CD4-positive, alpha-beta T cell treated with Interleukin-4 for 4 hours (primary cell): Measurements from ENCODE around the gene CD81.

Experiments used
- DNase-seq: peaks from one replicate; pipeline ENCODE4 v3.0.0-alpha.2; 2020

Gene CD81

DNA sequence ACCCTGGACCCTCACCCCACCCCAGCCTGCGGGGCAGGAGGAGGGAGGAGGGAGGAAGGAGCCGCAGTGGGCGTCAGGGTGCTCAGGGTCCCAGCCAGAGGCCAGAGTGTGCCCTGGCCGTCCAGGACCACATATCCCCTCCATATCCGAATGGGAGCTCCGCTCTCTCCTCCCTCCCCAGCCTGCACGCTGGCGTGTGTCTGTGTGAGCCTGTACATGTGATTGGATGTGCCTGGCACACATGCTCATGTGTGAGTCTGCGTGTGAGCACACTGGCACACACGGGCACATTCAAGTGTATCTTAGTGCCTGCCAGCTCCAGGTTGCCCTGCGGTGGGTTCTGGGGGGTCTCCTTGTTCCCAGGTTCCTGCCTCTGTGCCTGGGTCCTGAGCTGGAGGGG, 31.6 kb downstream of the CD81 start:
- no peak for DNase-seq

- DNase-seq, result no peak
These were observed 32.0 kb downstream of the CD81 start for GRCh38 chr11:2409126-2409525.

GRCh38 chr11:2409611-2410468, 32.7 kb downstream of the CD81 start:
- no peak for DNase-seq

DNA sequence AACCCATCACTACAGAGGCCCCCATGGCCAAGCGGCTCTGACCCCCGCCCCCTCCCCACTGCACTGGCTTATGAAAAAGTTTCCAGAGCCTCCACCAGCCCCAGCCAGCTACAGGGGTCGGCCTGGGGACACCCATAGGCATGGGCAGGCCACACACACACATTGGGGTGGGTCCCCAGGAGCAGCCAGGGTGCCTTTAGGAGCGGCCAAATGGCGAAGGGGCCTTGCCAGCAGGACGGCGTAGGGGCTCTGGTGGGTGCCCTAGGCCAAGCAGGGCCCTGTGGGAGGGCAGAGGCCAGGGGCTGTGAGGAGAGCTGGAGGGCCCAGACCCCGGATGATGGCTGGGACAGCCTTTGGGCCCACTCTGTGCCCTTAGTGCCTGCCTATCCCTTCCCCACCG, 33.5 kb downstream of the CD81 start:
- DNase-seq, result no peak

DNA sequence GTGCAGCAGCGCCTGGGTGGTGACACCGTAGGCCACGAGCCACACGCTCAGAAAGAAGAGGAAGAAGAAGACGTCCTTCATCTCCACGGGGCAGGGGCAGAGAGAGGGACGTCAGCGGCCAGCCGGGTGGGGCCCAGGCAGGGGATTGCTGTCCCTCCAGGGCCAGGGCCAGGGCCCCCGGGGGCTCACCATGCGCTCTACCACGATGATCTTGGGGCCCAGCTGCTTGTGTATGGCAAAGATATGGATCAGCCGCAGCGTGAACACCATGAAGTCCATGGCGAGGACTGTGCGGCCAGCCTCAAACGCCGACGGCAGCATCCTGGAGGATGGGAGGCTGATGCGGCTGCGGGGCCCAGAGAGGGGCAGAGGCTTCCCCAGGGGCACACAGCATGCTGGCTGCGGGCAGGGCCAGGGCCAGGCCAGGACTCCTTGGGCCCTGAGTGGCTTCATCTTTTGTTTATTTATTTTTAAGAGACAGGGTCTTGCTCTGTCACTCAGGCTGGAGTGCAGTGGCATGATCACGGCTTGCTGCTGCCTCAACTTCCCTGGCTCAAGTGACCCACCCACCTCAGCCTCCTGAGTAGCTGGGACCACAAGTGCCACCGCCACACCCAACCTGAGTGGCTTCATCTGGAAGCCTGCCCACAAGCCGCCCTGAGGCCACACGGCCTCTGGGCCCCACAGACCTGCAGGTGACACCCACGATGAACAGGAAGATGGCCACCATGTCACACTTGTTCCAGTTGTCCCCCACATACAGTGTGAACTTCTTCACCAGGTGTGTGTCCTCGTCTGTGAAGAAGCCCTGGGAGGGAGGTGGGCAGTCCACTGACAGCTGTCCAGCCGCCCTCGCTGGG, 34.6 kb downstream of the CD81 start:
- no peak for DNase-seq

DNA sequence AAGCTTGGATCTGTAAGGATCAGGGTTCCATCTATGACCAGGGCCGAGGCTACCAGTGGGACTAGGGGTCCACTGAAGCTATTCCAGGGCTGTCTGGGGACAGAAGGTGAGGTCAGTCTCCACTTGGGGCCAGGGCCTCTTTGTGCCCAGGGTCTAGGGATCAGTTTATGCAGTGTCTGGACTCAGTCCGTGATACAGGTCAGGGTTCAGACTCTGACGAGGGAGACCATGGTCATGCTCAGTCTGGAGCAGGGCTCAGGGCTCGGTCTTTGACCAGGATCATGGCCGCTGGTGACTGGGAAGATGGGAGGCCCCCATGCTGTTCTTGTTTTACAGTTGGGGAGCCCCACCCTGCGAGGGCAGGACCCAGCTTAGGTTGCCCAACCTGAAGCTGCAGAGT, 35.2 kb downstream of the CD81 start:
- no peak for DNase-seq

GRCh38 chr11:2413742-2414579, 36.9 kb downstream of the CD81 start:
- DNase-seq, result no peak

DNA sequence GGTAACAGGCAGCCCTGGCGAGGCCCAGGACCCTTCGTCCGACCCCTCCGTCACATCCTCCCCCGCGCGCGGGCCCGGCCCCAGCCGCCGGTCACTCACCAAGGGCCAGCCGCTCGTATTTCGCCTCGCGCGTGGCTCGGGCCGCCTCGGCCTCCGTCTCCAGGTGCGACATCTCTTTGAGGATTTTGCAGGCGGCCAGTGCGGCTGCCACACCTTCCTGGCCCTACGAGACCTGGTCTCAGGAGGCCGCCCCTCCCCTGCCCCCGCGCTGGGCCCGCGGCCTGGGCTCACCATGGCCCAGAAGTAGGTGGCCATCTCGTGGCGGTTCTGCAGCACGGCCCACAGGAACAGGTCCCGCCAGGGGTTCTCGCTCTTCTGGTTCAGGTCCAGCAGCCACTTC, 37.5 kb downstream of the CD81 start:
- no peak for DNase-seq

DNA sequence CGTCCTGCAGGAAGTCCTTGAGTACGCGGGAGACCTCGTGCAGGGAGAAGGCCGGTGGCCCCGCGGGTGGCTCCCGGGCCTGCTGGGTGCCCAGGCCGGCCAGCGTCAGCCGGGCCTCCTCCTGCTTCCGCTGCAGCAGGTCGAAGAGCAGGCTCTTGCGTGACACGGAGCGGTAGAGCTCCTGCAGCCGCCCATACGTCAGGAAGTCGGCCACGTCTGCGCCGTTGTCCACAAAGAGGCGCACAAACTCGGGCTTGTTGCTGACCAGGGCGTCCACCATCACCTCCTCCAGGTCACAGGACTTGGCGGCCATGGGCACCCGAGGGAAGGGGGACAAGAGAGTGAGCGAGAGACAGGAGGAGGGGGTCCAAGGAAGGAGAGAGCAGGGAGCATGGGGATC, 38.1 kb downstream of the CD81 start:
- no peak for DNase-seq

- no peak for DNase-seq
These were observed 38.7 kb downstream of the CD81 start for GRCh38 chr11:2415601-2416380.

- DNase-seq, result no peak
These were observed 39.7 kb downstream of the CD81 start for GRCh38 chr11:2416765-2417164.

DNA sequence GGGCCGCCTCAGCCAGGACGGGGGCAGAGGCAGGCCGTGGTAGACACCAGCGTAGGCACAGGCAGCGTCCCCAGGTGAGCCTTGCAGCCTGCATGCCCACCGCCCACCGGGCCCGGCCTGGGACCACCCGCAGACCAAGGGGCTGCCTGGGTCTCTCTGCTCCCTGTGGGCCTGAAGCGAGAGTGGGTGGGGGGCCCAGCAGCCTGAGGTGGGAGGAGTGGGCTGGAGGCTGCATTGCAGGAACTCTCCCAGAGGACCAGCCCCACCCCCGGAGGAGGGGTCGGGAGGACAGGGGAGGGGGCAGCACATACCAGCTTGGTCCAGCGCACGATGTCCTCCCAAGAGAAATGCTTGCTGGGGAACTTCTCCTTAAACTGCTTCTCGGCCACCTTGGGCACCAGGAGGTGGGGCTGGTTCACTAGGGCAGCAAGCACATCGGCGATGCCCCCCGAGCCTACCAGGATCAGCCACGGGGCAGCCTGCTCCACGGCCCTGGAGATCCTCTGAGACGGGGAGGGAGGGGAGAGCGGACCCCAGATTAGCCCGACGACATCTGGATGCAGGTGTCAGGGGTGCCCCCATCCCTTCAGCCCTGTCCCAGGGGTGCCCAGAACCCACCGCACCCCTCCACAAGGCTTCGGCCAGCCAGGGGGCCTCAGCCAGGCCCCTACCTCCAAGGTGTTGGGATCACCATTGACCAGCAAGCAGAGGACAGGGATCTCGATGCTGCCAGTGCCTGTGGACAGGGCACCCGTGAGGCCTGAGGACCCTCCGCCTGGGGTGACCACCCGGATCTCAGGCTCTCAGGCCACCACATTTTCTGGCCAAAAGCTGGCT, 41.0 kb downstream of the CD81 start:
- DNase-seq, result no peak

DNA sequence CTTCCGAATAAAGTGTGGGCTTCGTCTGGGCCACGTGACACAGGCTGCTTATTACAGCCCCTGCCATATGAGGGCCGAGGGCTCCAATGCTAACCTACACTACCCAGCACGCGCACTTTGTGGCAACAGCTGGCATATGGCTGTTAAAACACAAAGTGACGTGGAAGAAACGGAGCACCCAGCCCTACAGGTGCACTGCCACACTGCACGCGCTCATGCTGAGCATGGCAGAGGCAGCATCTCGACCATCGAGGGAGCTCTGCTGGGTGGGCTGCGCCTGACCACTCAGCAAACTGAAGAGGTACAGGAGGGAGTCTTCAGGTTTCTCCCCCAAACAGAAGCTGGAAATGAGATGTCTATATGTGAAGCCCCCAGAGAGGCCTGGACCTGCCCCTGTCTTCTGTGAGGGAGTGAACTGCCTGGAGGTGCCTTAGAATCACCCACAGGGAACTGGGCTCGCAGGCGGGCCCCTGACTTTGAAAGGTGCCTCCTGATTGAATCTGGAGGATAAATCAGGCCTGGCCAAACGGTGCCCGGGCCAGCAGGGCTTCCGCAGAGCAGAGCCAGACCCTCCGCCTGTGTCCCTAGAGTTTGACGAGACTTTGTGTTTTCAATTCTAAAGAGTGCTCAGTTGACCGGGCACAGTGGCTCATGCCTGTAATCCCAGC, 41.7 kb downstream of the CD81 start:
- no peak for DNase-seq

- DNase-seq, result peak; percentile 54
These were observed 42.8 kb downstream of the CD81 start for GRCh38 chr11:2419638-2420501.

DNA sequence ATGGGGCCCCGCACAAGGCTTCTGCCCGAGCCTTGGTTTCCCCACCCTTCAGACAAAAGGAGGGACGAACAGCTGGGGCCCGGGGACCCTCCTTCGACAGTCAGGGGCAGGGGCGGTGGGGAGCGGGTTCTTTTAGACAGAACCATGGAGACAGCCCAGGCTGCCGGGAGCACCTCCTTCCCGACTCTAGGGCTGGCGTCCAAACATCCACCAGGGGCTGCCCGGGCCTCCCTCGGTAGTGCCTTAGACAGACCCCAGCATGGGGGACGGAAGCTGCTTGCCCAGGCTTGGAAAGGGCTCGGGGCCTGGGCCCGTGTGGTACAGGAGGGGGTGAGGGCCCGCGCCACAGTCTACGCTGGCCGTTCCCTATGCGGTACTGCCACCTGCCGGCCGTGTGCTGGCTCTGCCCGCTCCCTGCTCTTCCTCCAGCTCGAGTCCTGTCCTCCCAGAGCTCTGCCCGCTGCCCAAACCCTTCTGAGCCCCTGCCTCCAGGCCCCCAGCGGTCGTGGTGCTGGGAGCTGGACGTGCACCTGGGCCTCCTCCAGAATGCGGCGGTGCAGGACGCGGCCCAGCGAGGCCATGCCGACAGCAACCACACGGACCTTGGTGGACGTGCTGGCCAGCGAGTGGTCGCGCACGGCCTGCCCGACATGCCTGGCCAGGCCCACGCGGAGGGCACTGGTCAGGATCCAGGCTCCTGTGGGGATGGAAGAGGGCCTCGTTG, 43.6 kb downstream of the CD81 start:
- peak; percentile 52 for DNase-seq

DNA sequence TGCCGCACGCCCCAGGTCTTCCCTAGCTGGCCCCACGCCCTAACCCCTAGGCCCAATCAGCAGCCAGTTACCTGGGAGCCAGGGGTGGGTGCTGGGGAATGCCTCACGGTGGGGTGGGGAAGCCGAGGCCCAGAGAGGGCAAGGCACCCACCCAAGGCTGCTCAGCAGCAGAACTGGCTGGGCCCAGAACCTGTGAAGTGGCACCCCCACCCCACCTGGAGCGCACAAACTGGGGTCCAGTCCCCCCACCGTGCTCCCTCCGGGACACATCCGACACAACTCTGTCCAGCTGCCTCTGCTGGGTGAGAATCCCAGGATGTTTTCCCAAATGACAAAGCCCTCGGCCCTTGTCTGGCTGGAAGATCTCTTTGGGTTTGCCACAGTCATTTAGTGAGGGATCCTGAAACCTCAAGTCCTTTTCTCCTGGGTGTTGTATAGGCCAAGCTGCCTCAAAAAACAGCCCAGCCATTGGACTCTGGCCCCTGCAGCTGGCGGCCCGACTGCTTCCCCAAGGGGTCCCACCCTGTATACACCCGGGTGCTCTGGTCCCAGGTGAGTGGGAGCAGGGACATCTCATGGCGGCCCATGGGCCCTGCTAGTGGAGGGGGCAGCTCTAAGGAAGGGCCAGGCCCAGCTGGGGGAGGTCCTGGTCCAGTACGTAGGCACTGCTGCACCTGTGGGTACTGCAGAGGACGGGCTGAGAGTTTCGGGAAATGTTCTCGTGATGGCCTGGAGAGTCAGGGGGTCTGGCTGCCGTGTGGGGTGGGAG, 44.3 kb downstream of the CD81 start:
- DNase-seq, result no peak

DNA sequence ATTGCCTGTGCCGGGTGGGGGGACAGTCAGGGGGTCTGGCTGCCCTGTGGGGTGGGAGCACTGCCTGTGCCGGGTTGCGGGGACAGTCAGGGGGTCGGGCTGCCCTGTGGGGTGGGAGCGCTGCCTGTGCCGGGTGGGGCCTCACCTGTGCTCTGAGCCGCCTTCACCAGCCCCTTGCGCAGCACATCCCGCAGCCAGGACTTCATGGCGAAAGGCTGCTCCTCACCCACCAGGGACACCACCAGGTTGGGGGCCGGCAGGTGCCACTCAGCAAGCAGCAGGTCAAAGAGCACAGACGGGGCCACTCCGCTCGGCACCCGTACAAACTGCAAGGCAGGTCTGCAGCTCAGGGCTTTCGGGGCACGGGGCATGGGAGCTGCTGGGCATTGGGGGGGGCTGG, 44.9 kb downstream of the CD81 start:
- no peak for DNase-seq

- no peak for DNase-seq
These were observed 45.5 kb downstream of the CD81 start for GRCh38 chr11:2422461-2423156.
